PC-3 (cell line): ENCODE data around the gene OR9G4. TPM values are rescaled to one million over a fixed set of nuclear protein-coding genes. Genes with fewer than 3 reads are reported as not detected.

Experiments
- ATAC-seq: fragments of 200-7000 bp; cut with Tn5 transposase; 2 replicates; pipeline ENCODE4 v1.9.1; 2020; ENCODE audit warnings: mild to moderate bottlenecking, moderate library complexity
- BruUV-seq: library from RNA; stranded (reverse); fragments of 400-500 nt; replicated peaks from 2 replicates; lab custom pipeline; 2021; lab: Mats Ljungman, UMichigan
- CTCF ChIA-PET: fragments of 300-600 bp; sonication (Branson Sonifier 250); formaldehyde crosslinking; loops from one replicate; lab custom pipeline; 2022; ENCODE audit warnings: antibody characterized with exemption; lab: Charles Lee
- POLR2A ChIA-PET: fragments of 300-600 bp; sonication (Branson Sonifier 250); formaldehyde crosslinking; loops from one replicate; lab custom pipeline; 2022; ENCODE audit warnings: antibody characterized with exemption; ENCODE audit not compliant: unreplicated experiment; lab: Charles Lee
- DNase-seq: peaks from one replicate; pipeline ENCODE4 v3.0.0-alpha.2; 2015
- H2AFZ ChIP-seq: fragments of 300-600 bp; sonication (generic); 2 replicates; pipeline ENCODE4 v1.6.0; 2016; ENCODE audit warnings: antibody characterized with exemption, low read length
- H3F3A ChIP-seq: fragments of 300-600 bp; sonication (generic); one replicate; pipeline ENCODE4 v1.6.0; 2017; ENCODE audit warnings: antibody characterized with exemption, low read length, control low read depth, mild to moderate bottlenecking; ENCODE audit not compliant: unreplicated experiment
- H3K27ac ChIP-seq: fragments of 300-600 bp; sonication (generic); 2 replicates; pipeline ENCODE4 v1.5.1; 2016; ENCODE audit warnings: mild to moderate bottlenecking, low read length
- H3K27me3 ChIP-seq: fragments of 300-600 bp; sonication (generic); 2 replicates; pipeline ENCODE4 v1.6.1; 2016; ENCODE audit warnings: low read length, mixed read lengths
- H3K36me3 ChIP-seq: fragments of 300-600 bp; sonication (generic); 2 replicates; pipeline ENCODE4 v1.6.1; 2016; ENCODE audit warnings: low read depth, mixed run types, low read length, mixed read lengths
- H3K4me1 ChIP-seq: fragments of 300-600 bp; sonication (generic); 2 replicates; pipeline ENCODE4 v1.5.1; 2016; ENCODE audit warnings: low read length; ENCODE audit not compliant: insufficient read depth
- H3K4me2 ChIP-seq: fragments of 300-600 bp; sonication (generic); 2 replicates; pipeline ENCODE4 v1.6.0; 2016; ENCODE audit warnings: low read length
- H3K4me3 ChIP-seq: fragments of 300-600 bp; sonication (generic); 2 replicates; pipeline ENCODE4 v1.5.1; 2016; ENCODE audit warnings: mild to moderate bottlenecking, low read length, mixed read lengths
- H3K79me2 ChIP-seq: fragments of 300-600 bp; sonication (generic); 2 replicates; pipeline ENCODE4 v1.6.1; 2017; ENCODE audit warnings: low read length, mixed read lengths
- H3K9ac ChIP-seq: fragments of 300-600 bp; sonication (generic); 2 replicates; pipeline ENCODE4 v1.6.0; 2016; ENCODE audit warnings: mild to moderate bottlenecking, low read length
- H3K9me2 ChIP-seq: fragments of 300-600 bp; sonication (generic); replicated peaks from 2 replicates; pipeline ENCODE4 v1.6.1; 2016; ENCODE audit warnings: mixed run types, low read length, mixed read lengths
- H3K9me3 ChIP-seq: fragments of 300-600 bp; sonication (generic); 2 replicates; pipeline ENCODE4 v1.6.1; 2016; ENCODE audit warnings: low read length, mixed read lengths
- H4K20me1 ChIP-seq: fragments of 300-600 bp; sonication (generic); 2 replicates; pipeline ENCODE4 v1.6.1; 2016; ENCODE audit warnings: low read length, mixed read lengths
- EZH2 ChIP-seq: fragments of 300-600 bp; sonication (generic); IDR thresholded peaks from one replicate; pipeline ENCODE4 v1.6.1; 2017; ENCODE audit warnings: antibody characterized with exemption, mild to moderate bottlenecking, low read length; ENCODE audit not compliant: unreplicated experiment
- EZH2phosphoT487 ChIP-seq: fragments of 300-600 bp; sonication (generic); IDR thresholded peaks from 2 replicates; pipeline ENCODE4 v1.6.1; 2018; ENCODE audit warnings: mild to moderate bottlenecking, antibody characterized with exemption, low read length, borderline replicate concordance
- intact Hi-C: fragments of 100-400 bp; cut with micrococcal nuclease; formaldehyde crosslinking; loops from 2 replicates; pipeline ENCODE4 v1.9.0; 2023
- total RNA-seq: library from RNA; depleted of rRNA; stranded (reverse); fragments of >200 nt; gene quantifications from 2 replicates; pipeline ENCODE4 v1.2.3, GENCODE V29; 2014
- TF ChIP-seq, protein P1 (sequence below): fragments of 300-600 bp; sonication (generic); conservative IDR thresholded peaks from 2 replicates; pipeline ENCODE4 v1.5.1; 2017; ENCODE audit warnings: antibody characterized with exemption, low read depth, mild to moderate bottlenecking, low read length

The OR9G4 gene
- total RNA-seq, 1 experiment from 2014 or later: not detected

DNA sequence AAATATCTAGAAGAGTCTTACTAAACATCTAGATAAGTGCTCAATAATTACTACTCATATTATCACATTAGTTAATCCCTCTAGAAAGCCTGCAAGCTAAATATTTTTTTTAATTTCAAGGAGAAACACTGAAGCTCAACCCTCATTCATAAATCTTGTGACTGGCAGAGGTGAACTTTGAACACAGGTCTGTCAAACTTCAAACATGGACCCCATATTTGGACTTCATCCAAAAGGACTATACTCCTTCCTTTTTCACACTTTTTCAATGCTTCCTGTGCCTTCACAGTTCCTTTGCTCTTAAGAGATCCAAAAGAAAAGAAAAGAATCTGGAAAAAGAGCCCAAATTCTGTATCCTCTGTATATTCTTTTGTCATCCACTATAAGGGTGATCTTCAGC is 28.3 kb upstream of the OR9G4 start:
- CTCF ChIA-PET: no interaction called here
- TF ChIP-seq EZH2 (no peak), EZH2phosphoT487 (no peak)
- TF ChIP-seq, protein P1, sequence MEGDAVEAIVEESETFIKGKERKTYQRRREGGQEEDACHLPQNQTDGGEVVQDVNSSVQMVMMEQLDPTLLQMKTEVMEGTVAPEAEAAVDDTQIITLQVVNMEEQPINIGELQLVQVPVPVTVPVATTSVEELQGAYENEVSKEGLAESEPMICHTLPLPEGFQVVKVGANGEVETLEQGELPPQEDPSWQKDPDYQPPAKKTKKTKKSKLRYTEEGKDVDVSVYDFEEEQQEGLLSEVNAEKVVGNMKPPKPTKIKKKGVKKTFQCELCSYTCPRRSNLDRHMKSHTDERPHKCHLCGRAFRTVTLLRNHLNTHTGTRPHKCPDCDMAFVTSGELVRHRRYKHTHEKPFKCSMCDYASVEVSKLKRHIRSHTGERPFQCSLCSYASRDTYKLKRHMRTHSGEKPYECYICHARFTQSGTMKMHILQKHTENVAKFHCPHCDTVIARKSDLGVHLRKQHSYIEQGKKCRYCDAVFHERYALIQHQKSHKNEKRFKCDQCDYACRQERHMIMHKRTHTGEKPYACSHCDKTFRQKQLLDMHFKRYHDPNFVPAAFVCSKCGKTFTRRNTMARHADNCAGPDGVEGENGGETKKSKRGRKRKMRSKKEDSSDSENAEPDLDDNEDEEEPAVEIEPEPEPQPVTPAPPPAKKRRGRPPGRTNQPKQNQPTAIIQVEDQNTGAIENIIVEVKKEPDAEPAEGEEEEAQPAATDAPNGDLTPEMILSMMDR: no peak
- H3K9ac ChIP-seq: no peak overlapping the region
- DNase-seq (no peak), ATAC-seq (no peak)
- H3K79me2 ChIP-seq: no peaks in the 10 kb centered on the region
- H3F3A ChIP-seq: no peaks in the 10 kb centered on the region
- no peak overlapping the region for H3K4me2 ChIP-seq
- intact Hi-C loops: no loop called here
- H3K27ac ChIP-seq: no peak overlapping the region
- no peaks in the 10 kb centered on the region for H3K27me3 ChIP-seq
- no peak overlapping the region for H3K4me3 ChIP-seq
- H3K9me3 ChIP-seq: no peaks in the 10 kb centered on the region; the same call in 1 of the 2 replicates
- H4K20me1 ChIP-seq: no peaks in the 10 kb centered on the region
- no peak overlapping the region for H2AFZ ChIP-seq
- H3K36me3 ChIP-seq: no peaks in the 10 kb centered on the region
- no peaks in the 10 kb centered on the region for H3K9me2 ChIP-seq
- no TSS peak for BruUV-seq
- POLR2A ChIA-PET: no interaction called here
- H3K4me1 ChIP-seq: no peaks in the 10 kb centered on the region

DNA sequence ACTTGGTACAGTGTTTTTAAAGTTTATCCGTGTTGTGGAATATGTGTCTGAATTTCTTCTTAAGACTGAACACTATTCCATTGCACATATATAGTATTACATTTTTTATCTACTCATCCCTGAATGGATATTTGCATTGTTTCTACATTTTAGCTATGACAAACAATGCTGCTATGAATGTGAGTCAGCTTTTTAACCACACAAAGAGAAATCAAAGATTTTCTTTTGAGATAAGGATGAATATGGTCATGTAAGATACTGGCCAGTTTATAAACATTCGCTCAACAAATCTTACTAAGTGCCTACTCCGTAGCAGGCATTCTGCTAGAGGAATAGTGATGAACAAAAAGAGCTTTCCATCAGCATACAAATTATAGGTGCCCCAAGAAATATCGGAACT is 16.5 kb upstream of the OR9G4 start:
- no peaks in the 10 kb centered on the region for H3K27me3 ChIP-seq
- H3K9ac ChIP-seq: no peak overlapping the region
- no peak overlapping the region for H3K27ac ChIP-seq
- BruUV-seq: no TSS peak
- no peak overlapping the region for H3K4me3 ChIP-seq
- H4K20me1 ChIP-seq: no peaks in the 10 kb centered on the region
- ATAC-seq (peak; percentile 15), DNase-seq (peak; percentile 57)
- H3K9me2 ChIP-seq: no peaks in the 10 kb centered on the region
- no peaks in the 10 kb centered on the region for H3K79me2 ChIP-seq
- H3K4me1 ChIP-seq: 0 out of 2 replicates have a peak, but pooled peaks cover 3% of the 10 kb centered on the region
- H3K36me3 ChIP-seq: no peaks in the 10 kb centered on the region
- TF ChIP-seq EZH2phosphoT487: no peak
- TF ChIP-seq, protein P1: no peak
- TF ChIP-seq EZH2: no peak
- H3K9me3 ChIP-seq: 0 out of 2 replicates have a peak, but pooled peaks cover 4% of the 10 kb centered on the region
- POLR2A ChIA-PET: no interaction called here
- H2AFZ ChIP-seq: no peak overlapping the region
- CTCF ChIA-PET: no interaction called here
- intact Hi-C loops: no loop called here
- no peaks in the 10 kb centered on the region for H3F3A ChIP-seq
- no peak overlapping the region for H3K4me2 ChIP-seq

DNA sequence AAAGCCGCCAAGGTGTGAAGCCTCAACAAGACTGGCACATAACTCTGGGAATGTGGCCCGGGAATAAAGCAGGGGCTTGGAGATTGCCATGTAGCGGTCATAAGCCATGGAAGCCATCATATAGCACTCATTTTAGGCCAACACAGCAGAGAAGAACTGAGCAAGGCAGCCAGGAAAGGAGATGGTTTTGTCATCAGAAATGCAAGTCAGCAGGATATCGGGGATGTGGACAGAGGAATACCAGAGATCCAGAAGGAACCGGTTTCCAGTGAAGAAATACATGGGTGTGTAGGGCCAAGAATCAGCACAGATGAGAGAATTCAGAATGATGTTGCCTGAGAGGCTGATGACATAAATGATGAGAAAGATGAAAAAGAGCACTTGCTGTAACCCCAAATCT is 3.0 kb upstream of the OR9G4 start:
- BruUV-seq: no TSS peak
- Histone ChIP-seq H3K9me2 (no peaks in the 10 kb centered on the region), H2AFZ (no peak overlapping the region), H3K4me1 (no peaks in the 10 kb centered on the region), H4K20me1 (no peaks in the 10 kb centered on the region), H3F3A (no peaks in the 10 kb centered on the region), H3K4me2 (no peak overlapping the region), H3K27ac (no peak overlapping the region), H3K4me3 (no peak overlapping the region), H3K9me3 (peaks cover 12% of the 10 kb centered on the region), H3K9ac (no peak overlapping the region), H3K79me2 (no peaks in the 10 kb centered on the region), H3K36me3 (no peaks in the 10 kb centered on the region), H3K27me3 (peaks cover 4% of the 10 kb centered on the region; the same call in 1 of the 2 replicates)
- ATAC-seq: no peak
- TF ChIP-seq EZH2phosphoT487 (no peak), EZH2 (no peak)
- TF ChIP-seq, protein P1: no peak
- POLR2A ChIA-PET: no interaction called here
- no peak for DNase-seq
- intact Hi-C loops: no loop called here
- CTCF ChIA-PET: no interaction called here
